GM19455 (cell line): ENCODE results near the gene PPP1R14B.

ENCODE experiments used
- ATAC-seq: cut with Tn5 transposase; IDR thresholded peaks from one replicate; pipeline ENCODE4 v1.9.1; 2021; ENCODE audit not compliant: unreplicated experiment

Gene PPP1R14B

DNA sequence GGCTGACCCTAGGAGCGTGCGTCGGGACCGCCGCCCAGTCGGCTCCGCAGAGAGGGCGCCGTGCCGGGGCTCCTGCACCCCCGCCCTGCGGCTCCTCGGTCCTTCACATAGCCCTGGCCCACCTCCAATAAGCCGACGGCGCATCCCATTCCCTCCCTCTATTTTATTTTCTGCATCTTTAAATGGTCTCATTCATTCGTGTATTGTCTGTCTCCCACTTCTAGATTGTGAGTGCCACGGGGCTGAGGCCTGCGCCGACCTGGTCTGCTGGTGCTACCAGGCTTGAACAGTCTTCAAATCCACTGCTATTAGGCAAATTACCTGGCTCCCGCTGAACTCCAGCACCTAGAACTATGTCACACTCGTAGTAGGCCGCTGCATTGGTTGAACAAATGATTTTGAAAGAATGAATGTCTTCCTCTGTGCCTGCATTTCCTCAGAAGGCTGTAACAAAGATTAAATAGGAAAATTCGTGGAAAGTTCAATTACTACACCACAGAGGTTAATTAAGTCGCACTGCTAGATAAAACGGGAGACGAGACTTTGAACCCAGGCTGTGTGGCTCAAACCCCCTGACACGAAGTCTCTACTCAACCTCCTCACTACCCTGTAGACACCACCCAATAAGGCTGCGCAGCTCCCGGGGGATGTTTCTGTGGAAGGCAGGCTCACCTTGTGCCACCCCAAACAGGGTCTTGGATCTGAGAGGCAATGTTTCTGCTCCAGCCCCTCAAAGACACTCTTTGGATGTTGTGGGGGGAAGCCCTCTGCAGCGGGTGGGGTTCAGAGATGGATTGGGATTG is 1.2 kb upstream of the PPP1R14B start:
- ATAC-seq: no peak

DNA sequence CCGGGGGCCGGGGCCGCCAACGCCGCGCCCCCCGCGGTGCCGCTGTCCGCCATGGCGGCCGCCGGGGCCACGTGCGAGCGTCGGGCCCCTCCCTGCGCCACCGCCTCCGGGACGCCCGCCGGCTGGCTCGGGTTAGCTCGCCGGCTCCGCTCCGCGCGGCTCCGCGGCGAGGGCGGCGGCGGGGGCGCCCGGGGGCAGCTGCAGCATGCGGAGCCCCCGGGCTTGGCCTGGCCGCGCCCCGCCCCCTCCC is 197 bp downstream of the PPP1R14B start:
- ATAC-seq: peak; percentile 6

DNA sequence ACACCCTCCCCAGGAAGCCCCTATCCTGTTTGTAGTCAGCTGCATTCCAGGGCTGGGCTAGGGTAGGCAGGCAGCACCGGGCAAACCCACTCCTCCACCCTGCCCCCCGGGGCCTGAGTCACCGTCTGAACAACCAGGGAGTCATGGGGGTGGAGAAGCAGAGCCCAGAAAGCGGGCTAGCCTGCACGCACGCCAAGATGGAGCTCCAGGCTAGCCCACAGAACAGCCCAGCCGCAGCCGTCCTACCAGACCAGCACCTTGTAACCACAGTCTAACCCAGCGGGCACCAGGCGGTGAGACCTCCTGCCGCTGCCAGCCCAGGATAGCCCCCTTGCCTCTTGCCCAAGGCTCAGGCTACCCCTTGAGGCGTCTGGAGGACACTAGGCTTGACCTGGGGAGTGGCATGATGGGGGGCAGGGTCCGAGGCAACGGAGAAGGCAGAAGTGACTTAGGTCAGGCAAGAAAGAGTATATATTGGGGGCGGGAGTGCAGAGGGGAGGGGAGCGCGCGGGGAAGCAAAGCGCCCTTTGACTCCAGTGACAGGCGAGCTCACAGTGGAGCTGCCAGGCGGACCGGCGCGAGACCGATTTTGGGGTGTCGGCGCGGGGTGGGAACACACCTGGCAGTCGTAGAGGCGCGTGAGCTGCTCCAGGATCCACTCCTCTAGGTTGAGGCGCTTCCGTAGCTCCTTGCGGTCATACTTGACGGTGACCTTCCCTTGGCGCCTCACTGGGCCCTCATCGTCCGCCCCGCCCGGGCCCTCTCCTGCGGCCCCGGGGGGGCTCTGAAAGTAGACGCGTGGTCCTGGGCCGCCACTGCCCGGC is 734 bp downstream of the PPP1R14B start:
- ATAC-seq: no peak

DNA sequence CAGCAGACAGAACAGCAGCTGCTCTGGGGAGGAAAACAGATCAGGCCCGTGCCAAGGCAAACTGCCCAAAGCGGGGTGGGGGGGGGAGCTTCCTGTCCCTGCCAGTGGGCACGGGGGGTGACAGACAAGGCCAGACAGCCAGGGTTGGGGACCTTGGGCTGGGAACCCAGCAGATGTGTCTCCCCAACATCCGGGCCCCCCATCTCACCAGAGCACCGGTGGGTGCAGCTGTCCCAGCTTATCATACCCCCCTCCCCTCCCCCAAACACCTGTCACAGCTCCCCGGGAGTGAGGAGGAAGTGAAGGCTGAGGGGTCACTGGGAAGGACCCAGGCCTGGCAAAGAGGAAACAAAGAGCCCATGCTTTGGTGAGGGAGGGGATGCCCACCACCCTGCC is 1.3 kb downstream of the PPP1R14B start:
- ATAC-seq: no peak

DNA sequence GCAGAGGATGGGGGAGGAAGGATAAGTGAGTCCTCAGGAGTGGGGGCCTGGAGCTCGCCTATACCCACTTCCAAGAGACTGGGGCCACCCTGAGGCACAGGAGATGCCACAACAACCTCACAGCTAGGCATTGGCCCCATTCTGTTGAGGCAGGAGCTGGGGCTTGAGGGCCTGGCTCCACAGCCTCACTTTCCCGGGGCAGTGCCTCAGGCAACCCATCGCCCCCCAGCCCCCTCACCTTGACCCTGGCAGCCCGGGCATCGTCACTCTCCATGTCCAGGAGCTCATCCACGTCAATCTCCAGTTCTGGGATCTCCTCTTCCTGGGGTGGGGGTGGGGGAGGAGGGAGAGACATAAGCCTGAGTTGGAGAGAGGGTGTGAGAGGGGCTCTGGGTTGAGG is 1.8 kb downstream of the PPP1R14B start:
- ATAC-seq: no peak

DNA sequence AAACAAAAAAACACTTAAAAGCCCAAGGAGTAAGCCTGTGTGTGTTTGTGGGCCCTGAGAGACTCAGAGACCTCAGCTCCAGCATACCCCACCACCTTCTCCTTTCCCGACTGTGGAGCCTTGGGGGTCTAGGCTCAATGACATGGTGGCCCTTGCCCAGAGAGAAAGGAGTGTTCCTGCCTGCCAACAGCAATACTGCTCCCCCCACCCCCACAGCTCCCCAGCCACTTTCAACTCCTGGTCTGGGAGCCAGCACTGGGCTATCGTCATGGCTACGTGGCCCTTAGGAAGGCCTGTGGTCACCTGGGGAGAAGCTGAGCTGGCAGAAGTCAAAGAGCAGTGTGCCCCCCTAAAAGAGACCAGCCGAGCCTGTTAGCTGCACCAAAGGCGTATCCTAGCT is 2.6 kb downstream of the PPP1R14B start:
- ATAC-seq: no peak

DNA sequence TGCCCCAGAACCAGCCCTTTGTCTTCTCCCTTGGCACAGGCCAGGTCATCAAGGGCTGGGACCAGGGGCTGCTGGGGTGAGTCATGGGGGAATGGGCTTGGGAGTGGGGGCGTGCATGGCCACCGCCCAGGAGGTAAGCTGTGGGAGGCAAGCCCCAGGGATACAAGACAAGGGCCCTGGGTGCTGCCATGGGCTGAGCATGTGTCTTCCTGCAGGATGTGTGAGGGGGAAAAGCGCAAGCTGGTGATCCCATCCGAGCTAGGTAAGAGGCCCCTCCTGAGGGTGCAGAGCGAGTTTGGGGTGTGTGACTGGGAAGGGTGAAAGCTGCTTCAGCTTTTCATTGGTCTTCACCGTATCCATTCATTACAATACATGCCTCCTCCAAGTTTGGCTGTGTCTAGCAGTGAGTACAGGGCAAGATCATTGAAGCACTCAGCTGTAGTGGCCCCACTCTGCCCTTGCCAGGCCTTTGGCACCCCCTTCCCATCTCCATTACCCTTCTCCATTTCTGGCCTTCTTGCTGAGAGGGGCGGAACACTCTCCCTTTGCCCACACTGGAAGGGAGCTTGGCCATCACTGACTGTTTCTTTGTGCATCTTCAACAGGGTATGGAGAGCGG is 3.4 kb downstream of the PPP1R14B start:
- no peak for ATAC-seq

DNA sequence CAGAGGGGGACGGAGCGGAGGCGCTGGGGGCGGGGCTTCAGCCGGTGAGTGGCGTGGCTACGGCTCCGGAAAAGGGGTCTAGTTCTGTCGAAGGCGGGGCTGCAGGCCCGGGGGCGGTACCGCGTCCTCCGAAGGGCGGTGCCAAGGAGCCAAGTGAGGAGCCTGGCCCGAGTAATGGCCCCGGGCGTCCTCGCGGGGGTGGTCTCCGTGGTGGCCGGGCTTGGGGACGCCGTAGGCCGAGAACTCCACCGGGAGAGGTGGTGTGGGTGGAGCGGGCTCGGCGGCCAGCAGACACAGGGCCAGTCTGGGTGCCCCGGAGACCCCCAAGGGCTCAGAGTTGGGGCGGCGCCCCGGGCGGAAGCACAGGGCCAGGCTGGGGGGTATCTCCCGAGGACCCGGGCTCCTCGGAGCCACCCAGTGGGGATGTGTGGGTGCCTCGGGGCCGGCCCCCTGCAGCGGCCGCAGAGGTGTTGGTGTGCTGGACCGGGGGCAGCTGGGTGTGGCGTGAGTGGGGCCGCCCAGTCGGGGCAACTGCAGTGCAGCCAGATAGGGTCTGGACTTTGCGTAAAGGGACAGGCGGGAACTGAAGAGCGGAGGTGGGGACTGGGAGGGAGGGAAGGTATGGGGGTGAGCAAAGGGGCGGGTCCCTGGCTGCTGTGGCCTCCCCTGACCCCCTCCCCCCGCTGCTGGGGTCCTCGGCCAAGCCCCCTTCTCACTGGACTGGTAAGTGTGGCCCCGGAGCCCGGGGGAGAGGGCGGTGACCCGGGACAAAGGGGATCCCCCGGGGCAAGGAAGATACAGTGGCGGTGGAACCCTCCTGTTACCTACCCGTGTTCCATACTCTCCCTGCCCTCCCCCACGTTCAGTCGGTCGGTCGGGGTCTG is 5.0 kb downstream of the PPP1R14B start:
- ATAC-seq: peak; percentile 4

DNA sequence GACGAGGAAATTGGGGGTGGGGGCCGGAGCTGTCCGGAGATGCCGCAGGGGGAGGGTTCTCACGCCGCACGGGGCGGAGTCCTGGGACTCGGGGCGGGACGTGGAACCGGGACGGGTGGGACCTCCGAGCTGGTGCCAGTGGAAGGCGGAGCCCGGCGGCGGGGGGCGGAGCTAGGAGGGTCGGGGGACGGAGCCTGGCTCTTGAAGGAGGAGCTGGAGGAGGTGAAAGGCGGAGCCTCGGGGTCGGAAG is 5.6 kb downstream of the PPP1R14B start:
- ATAC-seq: peak; percentile 53

DNA sequence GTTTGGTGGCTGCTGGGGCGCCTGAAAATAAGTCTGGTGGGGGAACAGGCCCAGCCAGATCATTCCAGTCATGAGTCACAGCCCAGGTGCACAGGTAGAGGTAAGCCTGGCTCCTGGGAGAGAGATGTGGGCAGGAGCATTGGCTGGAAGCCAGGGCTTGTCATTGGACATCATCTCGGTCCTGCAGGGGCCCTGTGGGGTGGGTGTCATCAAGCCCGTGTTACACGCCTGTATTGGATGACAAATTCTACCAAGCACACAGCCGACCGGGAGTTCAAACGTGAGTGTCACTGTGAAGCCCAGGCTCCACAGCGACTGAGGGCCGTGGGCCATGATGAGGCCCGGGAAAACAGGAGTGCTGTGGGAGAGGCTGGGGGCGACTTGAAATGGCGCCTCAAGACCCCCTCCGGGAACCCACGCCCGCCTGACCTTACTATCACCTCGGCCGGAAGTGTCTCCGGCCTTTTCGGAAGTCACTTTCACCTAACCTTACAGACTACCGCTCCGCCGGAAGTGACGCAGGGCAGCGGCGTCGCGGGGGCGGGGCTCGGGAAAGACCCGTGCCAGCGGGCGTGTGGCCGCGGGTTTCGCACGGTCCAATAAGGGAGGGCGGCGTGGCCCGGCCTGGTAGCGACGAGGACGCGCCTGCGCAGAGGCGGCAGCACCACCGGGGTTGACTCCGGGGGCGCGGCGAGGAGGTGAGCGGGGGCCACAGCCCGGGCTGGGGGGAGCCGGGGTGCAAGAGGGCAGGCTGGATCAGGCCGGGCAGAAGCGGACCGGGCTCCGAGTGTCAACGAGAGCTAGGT is 6.1 kb downstream of the PPP1R14B start, which contains the start of gene FKBP2:
TSS of gene FKBP2 (plus strand) at position 661 of the 806 bp plus-strand sequence. CDS start 1,293 bp downstream, outside the sequence.
- peak; percentile 51 for ATAC-seq

DNA sequence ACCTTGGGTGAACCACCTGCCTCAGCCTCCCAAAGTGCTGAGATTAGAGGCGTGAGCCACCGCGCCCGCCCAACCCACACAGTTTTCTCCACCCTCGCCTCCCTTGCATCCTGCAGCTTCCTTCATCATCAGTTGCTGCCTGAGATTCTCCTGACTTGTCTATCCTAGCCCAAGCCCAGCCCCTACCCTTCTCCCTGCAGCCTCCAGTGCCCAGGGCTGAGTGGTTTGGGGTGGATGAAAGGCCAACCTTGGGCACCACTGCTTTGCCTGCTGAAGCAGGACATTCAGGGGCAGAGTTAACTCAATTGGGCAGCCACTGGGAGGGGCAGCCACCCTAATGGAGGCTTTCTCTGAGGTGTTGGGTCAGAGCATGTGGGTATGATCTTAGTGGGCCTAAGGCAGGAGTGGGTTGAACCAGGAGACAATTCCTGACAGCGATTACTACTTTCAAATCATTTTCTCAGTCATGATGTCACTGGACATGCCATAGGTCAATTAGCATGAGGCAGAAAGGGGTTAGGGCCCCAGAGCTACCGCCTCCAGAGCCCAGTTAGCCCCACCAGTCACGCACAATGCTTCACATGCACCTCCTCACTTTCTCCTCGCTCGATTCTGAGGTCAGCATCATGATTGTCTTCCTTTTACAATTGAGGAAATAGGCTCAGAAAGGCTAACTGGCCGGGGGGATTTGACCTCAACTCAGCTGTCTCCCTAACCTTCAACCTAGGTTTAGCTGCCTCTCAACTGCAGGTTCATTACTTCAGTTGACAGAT is 6.9 kb downstream of the PPP1R14B start:
- ATAC-seq: peak; percentile 14

DNA sequence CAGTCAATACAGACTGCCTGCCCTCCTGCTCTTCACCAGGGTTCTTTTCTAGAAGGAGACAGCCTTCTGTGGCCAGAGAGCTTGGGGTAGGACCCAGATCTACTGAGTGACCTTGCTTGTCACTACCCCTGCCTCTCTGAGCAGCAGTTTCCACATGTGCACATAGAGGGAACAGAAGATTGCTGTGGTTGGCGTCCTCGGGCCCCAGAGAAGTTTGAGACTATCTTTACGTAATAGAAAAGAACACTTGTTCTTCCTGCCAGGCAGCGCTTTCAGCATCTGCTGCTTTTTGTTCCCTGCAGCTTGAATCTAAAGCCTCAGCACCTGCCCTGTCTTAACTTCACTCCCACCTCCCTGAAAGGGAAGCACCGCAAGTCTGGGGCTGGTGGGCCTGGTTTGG is 7.7 kb downstream of the PPP1R14B start:
- ATAC-seq: no peak

DNA sequence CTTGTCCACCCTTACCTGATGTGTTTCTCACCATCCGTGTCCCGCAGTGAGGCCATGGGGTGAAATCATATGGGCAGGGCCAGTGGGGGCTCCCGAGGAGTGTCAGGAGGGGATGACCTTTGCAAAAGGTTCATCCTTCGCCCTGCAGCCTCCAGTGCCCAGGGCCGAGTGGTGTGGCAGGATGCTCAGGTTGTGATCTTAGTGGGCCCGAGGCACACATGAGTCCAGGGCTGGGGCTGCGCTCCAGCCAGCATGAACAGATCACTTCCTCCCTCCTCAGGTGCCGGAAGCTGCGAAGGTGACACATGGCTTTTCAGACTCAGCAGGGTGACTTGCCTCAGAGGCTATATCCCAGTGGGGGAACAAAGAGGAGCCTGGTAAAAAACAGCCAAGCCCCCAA is 8.7 kb downstream of the PPP1R14B start:
- ATAC-seq: no peak

DNA sequence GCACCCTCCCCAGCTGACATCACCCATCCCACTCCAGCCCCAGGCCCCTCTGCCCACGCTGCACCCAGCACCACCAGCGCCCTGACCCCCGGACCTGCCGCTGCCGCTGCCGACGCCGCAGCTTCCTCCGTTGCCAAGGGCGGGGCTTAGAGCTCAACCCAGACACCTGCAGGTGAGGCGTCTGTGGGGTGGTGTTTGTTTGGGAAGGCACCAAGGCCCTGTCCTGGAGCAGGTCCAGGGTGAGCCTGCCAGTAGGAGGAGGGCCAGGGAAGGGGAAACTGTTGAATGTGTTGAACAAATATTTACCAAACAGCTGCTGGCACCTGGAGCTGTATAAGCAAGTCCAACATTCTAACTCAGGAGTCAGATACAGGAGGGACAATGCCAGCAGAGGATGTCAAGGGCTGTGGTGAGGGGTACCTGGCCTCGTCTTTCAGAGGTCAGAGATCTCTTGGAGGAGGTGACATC is 9.2 kb downstream of the PPP1R14B start:
- no peak for ATAC-seq

DNA sequence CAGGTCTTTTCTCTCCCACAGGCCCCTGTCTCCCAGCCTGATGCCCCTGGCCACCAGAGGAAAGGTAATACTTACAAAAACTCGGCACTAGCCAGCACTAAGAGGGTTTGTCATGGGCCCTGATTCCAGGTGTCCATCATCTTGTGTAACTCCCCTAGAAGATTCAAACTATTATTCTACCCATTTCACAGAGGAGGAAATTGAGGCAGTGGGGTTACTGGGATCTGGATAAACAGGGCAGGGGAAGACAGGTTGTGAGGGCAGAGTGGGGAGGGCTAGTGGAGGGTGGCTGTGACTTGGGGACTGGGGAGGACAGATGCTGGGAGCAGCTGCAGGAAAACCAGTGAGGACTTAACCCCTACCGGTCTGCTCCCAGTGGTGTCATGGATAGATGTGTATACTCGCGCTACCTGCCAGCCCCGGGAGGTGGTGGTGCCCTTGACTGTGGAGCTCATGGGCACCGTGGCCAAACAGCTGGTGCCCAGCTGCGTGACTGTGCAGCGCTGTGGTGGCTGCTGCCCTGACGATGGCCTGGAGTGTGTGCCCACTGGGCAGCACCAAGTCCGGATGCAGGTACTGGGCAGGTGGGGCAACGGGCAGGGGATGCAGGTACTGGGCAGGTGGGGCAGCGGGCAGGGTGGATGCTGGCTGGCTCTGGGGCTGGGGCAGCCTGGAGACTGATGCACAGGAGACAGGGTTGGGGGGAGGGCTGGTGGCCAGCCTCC is 11.1 kb downstream of the PPP1R14B start:
- ATAC-seq: no peak

DNA sequence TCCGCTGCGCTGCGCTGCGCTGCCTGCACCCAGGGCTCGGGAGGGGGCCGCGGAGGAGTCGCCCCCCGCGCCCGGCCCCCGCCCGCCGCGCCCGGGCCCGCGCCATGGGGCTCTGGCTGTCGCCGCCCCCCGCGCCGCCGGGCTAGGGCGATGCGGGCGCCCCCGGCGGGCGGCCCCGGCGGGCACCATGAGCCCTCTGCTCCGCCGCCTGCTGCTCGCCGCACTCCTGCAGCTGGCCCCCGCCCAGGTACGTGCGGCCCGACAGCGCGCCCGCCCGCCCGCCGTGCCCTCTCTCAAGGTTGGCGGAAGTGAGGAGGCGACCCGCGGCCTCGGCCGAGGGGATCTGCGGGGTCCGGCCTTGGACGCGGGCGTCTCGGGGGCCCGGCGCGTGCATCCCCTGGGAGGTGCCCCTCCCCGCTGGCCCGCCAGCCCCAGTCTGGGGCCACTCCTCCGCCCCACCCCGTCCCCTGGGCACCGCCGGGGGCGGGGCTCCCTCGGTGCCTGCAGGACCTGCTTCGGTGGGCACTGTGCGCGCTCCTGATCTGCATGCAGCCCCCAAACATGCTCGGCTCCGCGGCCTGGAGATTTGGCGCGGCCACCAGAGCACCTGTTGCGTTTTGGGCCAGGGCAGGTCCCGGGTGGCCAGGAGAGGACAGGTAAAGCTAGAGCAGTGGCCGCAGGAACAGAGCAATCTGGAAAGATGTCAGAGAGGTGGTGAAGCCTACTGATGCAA is 11.9 kb downstream of the PPP1R14B start:
- no peak for ATAC-seq

DNA sequence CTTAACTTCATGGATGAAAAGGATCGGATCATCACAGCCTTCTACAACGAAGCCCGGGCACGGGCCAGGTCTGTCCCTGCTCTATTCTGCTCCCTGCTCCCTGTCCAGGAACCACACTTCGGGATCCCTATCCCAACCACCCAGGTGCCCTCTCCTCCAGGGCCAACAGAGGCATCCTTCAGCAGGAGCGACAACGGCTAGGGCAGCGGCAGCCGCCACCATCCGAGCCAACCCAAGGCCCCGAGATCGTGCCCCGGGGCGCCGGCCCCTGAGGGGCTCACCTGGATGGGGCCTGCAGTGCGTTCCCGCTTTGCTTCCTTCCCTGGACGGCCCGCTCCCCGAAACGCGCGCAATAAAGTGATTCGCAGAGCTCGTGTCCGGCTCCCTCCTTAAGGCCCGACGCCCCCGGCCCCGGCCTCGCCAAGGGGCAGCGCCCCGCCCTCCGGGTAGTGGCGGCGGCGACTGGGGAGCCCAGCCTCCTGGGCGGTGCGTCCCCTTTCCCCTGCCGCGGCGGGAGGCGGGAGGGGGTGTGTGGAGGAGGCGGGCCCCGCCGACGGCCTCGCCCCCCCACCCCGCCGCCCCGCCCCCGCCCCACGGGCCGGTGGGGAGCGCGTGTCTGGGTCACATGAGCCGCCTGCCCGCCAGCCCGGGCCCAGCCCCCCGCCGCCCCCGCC is 12.7 kb downstream of the PPP1R14B start, which contains the start of gene VEGFB:
TSS of gene VEGFB (plus strand) at position 672 of the 674 bp plus-strand sequence. CDS start 250 bp downstream, outside the sequence.
- ATAC-seq: no peak

DNA sequence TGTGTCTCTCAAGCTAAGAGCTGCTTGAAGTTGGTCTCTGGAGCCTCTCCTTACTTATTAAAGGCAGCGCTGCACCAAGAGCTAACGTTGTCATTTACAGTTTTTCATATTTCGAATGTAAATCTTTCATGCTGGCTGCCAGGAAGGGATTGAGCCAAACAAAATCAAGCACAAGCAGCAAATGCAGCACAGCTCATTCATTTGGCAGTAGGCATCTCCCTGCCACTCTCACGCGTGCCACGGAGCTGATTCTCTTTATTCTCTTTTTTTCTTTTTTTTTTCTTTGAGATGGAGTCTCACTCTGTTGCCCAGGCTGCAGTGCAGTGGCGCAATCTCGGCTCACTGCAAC is 13.8 kb downstream of the PPP1R14B start:
- ATAC-seq: no peak
